GM12872 (cell line): ENCODE measurements around the gene OPTC.

Experiments
- TF ChIP-seq, protein P1 (sequence below): IDR thresholded peaks from 3 replicates; pipeline ENCODE4 v1.5.1; 2011; ENCODE audit warnings: low read depth, mild to moderate bottlenecking, low read length, moderate library complexity; ENCODE audit not compliant: insufficient read depth

The OPTC gene

DNA sequence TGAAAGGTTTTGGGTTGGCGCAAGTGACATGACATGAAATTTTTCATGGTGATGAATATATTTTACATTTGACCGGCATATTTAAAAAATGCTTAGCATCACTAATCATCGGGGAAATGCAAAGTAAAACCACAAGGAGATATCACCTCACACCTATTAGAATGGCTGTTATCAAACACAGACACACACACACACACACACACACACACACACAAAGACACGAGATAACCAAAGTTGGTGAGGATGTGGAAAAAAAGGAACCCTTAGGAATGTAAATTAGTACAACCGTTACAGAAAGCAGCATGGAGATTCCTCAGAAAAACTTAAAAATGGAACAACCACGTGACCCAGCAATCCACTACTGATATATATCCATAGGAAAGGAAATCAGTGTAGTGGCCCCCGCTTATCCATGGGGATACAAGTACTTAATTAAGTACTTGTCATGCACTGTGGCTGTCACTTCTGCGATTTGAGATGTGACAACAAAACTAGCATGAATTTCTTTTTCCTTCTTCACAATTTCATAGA, 34.2 kb upstream of the OPTC start:
- TF ChIP-seq, protein P1, sequence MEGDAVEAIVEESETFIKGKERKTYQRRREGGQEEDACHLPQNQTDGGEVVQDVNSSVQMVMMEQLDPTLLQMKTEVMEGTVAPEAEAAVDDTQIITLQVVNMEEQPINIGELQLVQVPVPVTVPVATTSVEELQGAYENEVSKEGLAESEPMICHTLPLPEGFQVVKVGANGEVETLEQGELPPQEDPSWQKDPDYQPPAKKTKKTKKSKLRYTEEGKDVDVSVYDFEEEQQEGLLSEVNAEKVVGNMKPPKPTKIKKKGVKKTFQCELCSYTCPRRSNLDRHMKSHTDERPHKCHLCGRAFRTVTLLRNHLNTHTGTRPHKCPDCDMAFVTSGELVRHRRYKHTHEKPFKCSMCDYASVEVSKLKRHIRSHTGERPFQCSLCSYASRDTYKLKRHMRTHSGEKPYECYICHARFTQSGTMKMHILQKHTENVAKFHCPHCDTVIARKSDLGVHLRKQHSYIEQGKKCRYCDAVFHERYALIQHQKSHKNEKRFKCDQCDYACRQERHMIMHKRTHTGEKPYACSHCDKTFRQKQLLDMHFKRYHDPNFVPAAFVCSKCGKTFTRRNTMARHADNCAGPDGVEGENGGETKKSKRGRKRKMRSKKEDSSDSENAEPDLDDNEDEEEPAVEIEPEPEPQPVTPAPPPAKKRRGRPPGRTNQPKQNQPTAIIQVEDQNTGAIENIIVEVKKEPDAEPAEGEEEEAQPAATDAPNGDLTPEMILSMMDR = no peak

DNA sequence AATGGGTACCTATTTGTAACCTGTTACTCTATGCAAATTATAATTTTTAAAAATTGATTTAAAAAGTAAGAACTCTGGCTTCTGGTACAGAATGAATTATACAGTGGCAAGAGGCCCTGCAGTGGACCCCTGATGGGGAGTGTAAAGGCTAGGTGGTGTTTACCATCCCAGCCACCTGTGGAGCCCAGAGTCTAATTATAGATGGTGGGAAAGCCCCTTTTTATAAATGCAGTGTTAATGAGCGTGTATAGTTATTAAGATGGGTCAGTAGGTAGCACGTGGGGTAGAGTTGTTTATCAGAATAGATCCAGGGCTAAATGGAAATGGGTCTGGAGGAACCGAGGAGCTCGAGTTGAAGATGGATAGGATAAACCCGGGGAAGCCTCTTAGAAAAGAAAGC, 32.2 kb upstream of the OPTC start:
- TF ChIP-seq, protein P1 = no peak

DNA sequence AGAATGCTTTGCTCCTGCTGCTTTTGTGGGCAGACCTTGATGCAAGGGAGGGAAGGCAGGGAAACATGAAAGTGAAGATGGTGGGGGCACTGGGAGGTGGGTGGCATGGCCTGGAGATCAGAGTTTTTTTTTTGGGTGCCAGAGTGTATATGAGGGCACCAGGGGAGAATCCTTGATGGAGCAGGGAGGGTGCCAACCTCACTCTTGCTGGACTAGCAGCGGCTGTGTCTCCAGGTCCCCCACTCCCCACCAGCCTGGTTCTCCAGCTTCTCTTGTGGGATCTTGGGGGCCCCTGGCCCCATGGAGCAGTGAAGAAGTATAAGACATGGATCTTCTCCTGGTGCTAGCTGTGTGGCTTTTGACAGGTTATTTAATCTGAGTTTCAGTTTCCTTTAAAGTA, 31.8 kb upstream of the OPTC start:
- TF ChIP-seq, protein P1 = no peak

DNA sequence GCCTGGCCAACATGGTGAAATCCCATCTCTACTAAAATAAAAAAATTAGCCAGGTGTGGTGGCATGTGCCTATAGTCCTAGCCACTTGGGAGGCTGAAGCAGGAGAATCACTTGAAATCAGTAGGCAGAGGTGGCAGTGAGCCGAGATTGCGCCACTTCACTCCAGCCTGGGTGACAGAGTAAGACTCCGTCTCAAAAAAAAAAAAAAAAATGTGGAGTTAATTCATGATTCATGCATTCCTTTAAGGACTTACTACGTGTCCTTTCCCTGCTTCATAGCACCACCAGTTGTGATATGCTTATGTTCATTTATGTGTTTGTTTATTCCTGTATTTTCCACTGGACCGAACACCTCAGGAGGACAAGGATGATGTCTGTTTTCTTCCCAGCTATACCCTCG, 31.1 kb upstream of the OPTC start:
- TF ChIP-seq, protein P1 = no peak

DNA sequence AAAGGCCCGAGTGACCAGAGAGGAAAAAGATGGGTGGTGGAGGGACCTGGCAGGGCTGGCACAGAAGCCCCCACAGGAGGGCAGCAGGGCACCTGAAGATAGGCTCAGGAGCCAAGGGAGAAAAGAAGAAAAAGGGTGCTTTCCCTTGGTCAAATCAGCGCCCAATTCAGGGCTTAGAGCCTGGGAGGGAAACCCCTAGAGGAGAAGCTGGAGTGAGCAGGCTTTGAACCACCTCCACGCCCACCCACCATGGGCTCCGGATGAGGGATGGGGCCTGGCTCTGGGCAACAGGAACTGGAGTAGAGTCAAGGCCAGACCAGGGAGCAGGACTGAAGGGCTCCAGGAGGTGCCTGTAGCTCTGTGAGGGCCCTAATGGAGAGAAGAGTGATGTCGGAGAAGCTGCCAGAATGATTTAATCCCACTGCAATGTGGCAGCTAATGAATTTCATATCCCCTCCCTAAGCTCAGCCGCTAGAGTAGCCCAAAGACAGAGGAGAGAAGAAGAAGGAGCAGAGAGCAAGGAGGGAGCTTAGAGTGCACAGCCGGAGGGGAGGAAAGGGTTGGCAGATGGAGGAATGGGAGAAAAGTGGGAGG, 30.4 kb upstream of the OPTC start:
- TF ChIP-seq, protein P1 = no peak

DNA sequence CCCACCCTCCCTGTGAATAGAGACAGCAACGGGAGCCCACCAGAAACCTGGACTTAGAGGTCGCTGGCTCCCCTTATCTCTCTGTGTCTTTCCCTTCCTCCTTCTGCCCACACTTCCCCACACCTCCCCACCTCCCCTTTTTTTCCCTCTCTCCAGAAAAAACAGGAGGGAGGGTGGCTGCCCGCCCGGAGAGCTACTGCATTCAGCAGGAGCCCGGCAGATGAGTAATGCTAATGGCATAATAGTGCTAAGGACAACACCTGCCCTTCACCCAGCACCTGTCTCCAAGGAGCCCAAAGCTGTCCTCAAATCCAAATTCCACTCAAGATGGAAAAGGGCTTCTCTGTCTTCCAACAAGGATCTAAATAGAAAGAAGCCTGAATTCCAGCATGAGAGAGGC, 29.7 kb upstream of the OPTC start:
- TF ChIP-seq, protein P1 = no peak

DNA sequence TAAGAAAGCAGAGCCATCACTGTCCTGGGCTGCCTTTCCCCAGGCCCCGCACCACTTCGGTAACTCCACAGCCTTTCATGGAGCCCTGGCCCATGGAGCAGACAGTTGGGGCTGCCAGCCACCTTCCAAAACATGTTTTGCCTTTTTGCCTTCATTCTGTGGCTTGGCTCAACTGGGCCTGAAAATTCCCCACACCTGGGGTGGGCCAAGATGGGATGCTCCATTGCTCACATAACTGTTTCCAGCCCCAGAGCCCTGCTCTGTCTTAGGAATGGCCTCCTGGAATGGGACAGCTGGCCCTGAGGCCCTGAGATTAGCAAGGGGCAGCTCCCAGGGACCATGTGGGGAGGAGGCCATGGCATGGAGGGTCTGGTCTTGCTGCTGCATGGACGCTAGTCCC, 29.2 kb upstream of the OPTC start:
- TF ChIP-seq, protein P1 = no peak
